Measurements from ENCODE around the gene SH2D3C.

SH2D3C gene

GRCh38 chr9:127728808-127729207, 49.7 kb downstream of the SH2D3C start:
- no peak overlapping the region for H4K8ac ChIP-seq (ENCODE audit: low read depth, low read length)
- no peak overlapping the region for H2AFZ ChIP-seq (ENCODE audit: insufficient read depth, low read length, poor library complexity)
- no peak overlapping the region for H3K27ac ChIP-seq (ENCODE audit: low read depth, low read length)
- DNase-seq, result no peak
- H3K79me2 ChIP-seq (ENCODE audit: control insufficient read depth, insufficient read depth, low read length, poor library complexity), result no peaks in the 10 kb centered on the region
- peaks cover 2% of the 10 kb centered on the region for H3K9me3 ChIP-seq (ENCODE audit: insufficient read depth, low read depth, low read length)
- H2BK120ac ChIP-seq (ENCODE audit: insufficient read depth, low read length, poor library complexity), result no peak overlapping the region
- H3K23ac ChIP-seq (ENCODE audit: low read length), result no peak overlapping the region
- no peak overlapping the region for H3K18ac ChIP-seq (ENCODE audit: low read length)
- H4K91ac ChIP-seq (ENCODE audit: low read depth, low read length), result no peak overlapping the region
- no peak overlapping the region for H3K9ac ChIP-seq (ENCODE audit: low read length)
- H2BK12ac ChIP-seq (ENCODE audit: low read length), result no peak overlapping the region
- no peak overlapping the region for H4K12ac ChIP-seq (ENCODE audit: low read depth, low read length)
- no peak overlapping the region for H3K4me3 ChIP-seq (ENCODE audit: low read depth, low read length)
- H3K36me3 ChIP-seq (ENCODE audit: control insufficient read depth in 1 of 2, insufficient read depth in 2 of 2, low read length in 2 of 2), result no peaks in the 10 kb centered on the region
- H2BK5ac ChIP-seq (ENCODE audit: low read depth, low read length, poor library complexity), result no peak overlapping the region
- WGBS (ENCODE audit: extremely low coverage, insufficient coverage, insufficient read length), result no CpG with 5 or more reads among the region's 8 CpGs
- H3K4me2 ChIP-seq (ENCODE audit: low read length), result no peak overlapping the region
- no peaks in the 10 kb centered on the region for H3K27me3 ChIP-seq (ENCODE audit: insufficient read depth, low read length)
- no peaks in the 10 kb centered on the region for H3K79me1 ChIP-seq (ENCODE audit: low read length)
- H3K4me1 ChIP-seq (ENCODE audit: control insufficient read depth in 1 of 2, insufficient read depth in 2 of 2, low read length in 2 of 2), result no peaks in the 10 kb centered on the region
- no peak overlapping the region for H3K14ac ChIP-seq (ENCODE audit: low read length)
- no peak overlapping the region for H2AK5ac ChIP-seq (ENCODE audit: low read length)
- no peak overlapping the region for H3K4ac ChIP-seq (ENCODE audit: low read depth, low read length)

GRCh38 chr9:127726871-127727270, 51.6 kb downstream of the SH2D3C start:
- H3K79me1 ChIP-seq (ENCODE audit: low read length), result no peaks in the 10 kb centered on the region
- no peak overlapping the region for H2BK5ac ChIP-seq (ENCODE audit: low read depth, low read length, poor library complexity)
- H2AFZ ChIP-seq (ENCODE audit: insufficient read depth, low read length, poor library complexity), result no peak overlapping the region
- no peaks in the 10 kb centered on the region for H3K79me2 ChIP-seq (ENCODE audit: control insufficient read depth, insufficient read depth, low read length, poor library complexity)
- WGBS (ENCODE audit: extremely low coverage, insufficient coverage, insufficient read length), result no CpG with 5 or more reads among the region's 8 CpGs
- no peak overlapping the region for H4K12ac ChIP-seq (ENCODE audit: low read depth, low read length)
- no peak overlapping the region for H3K14ac ChIP-seq (ENCODE audit: low read length)
- H2BK120ac ChIP-seq (ENCODE audit: insufficient read depth, low read length, poor library complexity), result no peak overlapping the region
- H3K9ac ChIP-seq (ENCODE audit: low read length), result no peak overlapping the region
- no peak overlapping the region for H3K18ac ChIP-seq (ENCODE audit: low read length)
- no peak overlapping the region for H4K8ac ChIP-seq (ENCODE audit: low read depth, low read length)
- no peaks in the 10 kb centered on the region for H3K27me3 ChIP-seq (ENCODE audit: insufficient read depth, low read length)
- H3K4me2 ChIP-seq (ENCODE audit: low read length), result no peak overlapping the region
- DNase-seq, result no peak
- no peak overlapping the region for H3K23ac ChIP-seq (ENCODE audit: low read length)
- no peak overlapping the region for H2AK5ac ChIP-seq (ENCODE audit: low read length)
- H3K9me3 ChIP-seq (ENCODE audit: insufficient read depth, low read depth, low read length), result peaks cover 2% of the 10 kb centered on the region
- no peak overlapping the region for H3K27ac ChIP-seq (ENCODE audit: low read depth, low read length)
- no peak overlapping the region for H3K4ac ChIP-seq (ENCODE audit: low read depth, low read length)
- no peak overlapping the region for H2BK12ac ChIP-seq (ENCODE audit: low read length)
- H3K4me3 ChIP-seq (ENCODE audit: low read depth, low read length), result no peak overlapping the region
- no peak overlapping the region for H4K91ac ChIP-seq (ENCODE audit: low read depth, low read length)
- no peaks in the 10 kb centered on the region for H3K4me1 ChIP-seq (ENCODE audit: control insufficient read depth in 1 of 2, insufficient read depth in 2 of 2, low read length in 2 of 2)
- H3K36me3 ChIP-seq (ENCODE audit: control insufficient read depth in 1 of 2, insufficient read depth in 2 of 2, low read length in 2 of 2), result no peaks in the 10 kb centered on the region

- no peak overlapping the region for H2BK12ac ChIP-seq (ENCODE audit: low read length)
- no peak overlapping the region for H4K8ac ChIP-seq (ENCODE audit: low read depth, low read length)
- H3K14ac ChIP-seq (ENCODE audit: low read length), result no peak overlapping the region
- H3K4me3 ChIP-seq (ENCODE audit: low read depth, low read length), result no peak overlapping the region
- H3K9me3 ChIP-seq (ENCODE audit: insufficient read depth, low read depth, low read length), result peaks cover 2% of the 10 kb centered on the region
- H3K79me2 ChIP-seq (ENCODE audit: control insufficient read depth, insufficient read depth, low read length, poor library complexity), result no peaks in the 10 kb centered on the region
- H3K18ac ChIP-seq (ENCODE audit: low read length), result no peak overlapping the region
- H4K91ac ChIP-seq (ENCODE audit: low read depth, low read length), result no peak overlapping the region
- no peak overlapping the region for H2BK120ac ChIP-seq (ENCODE audit: insufficient read depth, low read length, poor library complexity)
- WGBS (ENCODE audit: extremely low coverage, insufficient coverage, insufficient read length), result no CpG with 5 or more reads among the region's 23 CpGs
- no peak overlapping the region for H3K23ac ChIP-seq (ENCODE audit: low read length)
- H3K79me1 ChIP-seq (ENCODE audit: low read length), result no peaks in the 10 kb centered on the region
- no peak overlapping the region for H2AFZ ChIP-seq (ENCODE audit: insufficient read depth, low read length, poor library complexity)
- H3K27me3 ChIP-seq (ENCODE audit: insufficient read depth, low read length), result no peaks in the 10 kb centered on the region
- H2BK5ac ChIP-seq (ENCODE audit: low read depth, low read length, poor library complexity), result no peak overlapping the region
- H2AK5ac ChIP-seq (ENCODE audit: low read length), result no peak overlapping the region
- H3K9ac ChIP-seq (ENCODE audit: low read length), result no peak overlapping the region
- no peaks in the 10 kb centered on the region for H3K4me1 ChIP-seq (ENCODE audit: control insufficient read depth in 1 of 2, insufficient read depth in 2 of 2, low read length in 2 of 2)
- no peak for DNase-seq
- H4K12ac ChIP-seq (ENCODE audit: low read depth, low read length), result no peak overlapping the region
- H3K4me2 ChIP-seq (ENCODE audit: low read length), result no peak overlapping the region
- no peak overlapping the region for H3K27ac ChIP-seq (ENCODE audit: low read depth, low read length)
- no peaks in the 10 kb centered on the region for H3K36me3 ChIP-seq (ENCODE audit: control insufficient read depth in 1 of 2, insufficient read depth in 2 of 2, low read length in 2 of 2)
- H3K4ac ChIP-seq (ENCODE audit: low read depth, low read length), result no peak overlapping the region
These were observed 54.5 kb downstream of the SH2D3C start for GRCh38 chr9:127724012-127724411.

GRCh38 chr9:127723444-127723843, 55.0 kb downstream of the SH2D3C start:
- no CpG with 5 or more reads among the region's 5 CpGs for WGBS (ENCODE audit: extremely low coverage, insufficient coverage, insufficient read length)
- Histone ChIP-seq H3K9ac (ENCODE audit: low read length) (no peak overlapping the region), H3K14ac (ENCODE audit: low read length) (no peak overlapping the region), H3K79me2 (ENCODE audit: control insufficient read depth, insufficient read depth, low read length, poor library complexity) (no peaks in the 10 kb centered on the region), H2BK5ac (ENCODE audit: low read depth, low read length, poor library complexity) (no peak overlapping the region), H3K4me3 (ENCODE audit: low read depth, low read length) (no peak overlapping the region), H2AK5ac (ENCODE audit: low read length) (no peak overlapping the region), H3K27me3 (ENCODE audit: insufficient read depth, low read length) (no peaks in the 10 kb centered on the region), H4K12ac (ENCODE audit: low read depth, low read length) (no peak overlapping the region), H3K23ac (ENCODE audit: low read length) (no peak overlapping the region), H2AFZ (ENCODE audit: insufficient read depth, low read length, poor library complexity) (no peak overlapping the region), H3K79me1 (ENCODE audit: low read length) (no peaks in the 10 kb centered on the region), H3K36me3 (ENCODE audit: control insufficient read depth in 1 of 2, insufficient read depth in 2 of 2, low read length in 2 of 2) (no peaks in the 10 kb centered on the region), H2BK120ac (ENCODE audit: insufficient read depth, low read length, poor library complexity) (no peak overlapping the region), H3K18ac (ENCODE audit: low read length) (no peak overlapping the region), H3K4me2 (ENCODE audit: low read length) (no peak overlapping the region), H3K27ac (ENCODE audit: low read depth, low read length) (no peak overlapping the region), H4K91ac (ENCODE audit: low read depth, low read length) (no peak overlapping the region), H3K4me1 (ENCODE audit: control insufficient read depth in 1 of 2, insufficient read depth in 2 of 2, low read length in 2 of 2) (no peaks in the 10 kb centered on the region), H2BK12ac (ENCODE audit: low read length) (no peak overlapping the region), H4K8ac (ENCODE audit: low read depth, low read length) (no peak overlapping the region), H3K4ac (ENCODE audit: low read depth, low read length) (no peak overlapping the region), H3K9me3 (ENCODE audit: insufficient read depth, low read depth, low read length) (peaks cover 2% of the 10 kb centered on the region)
- DNase-seq, result no peak
